ENCODE measurements around the gene PRKN. TPM values are rescaled to one million over a fixed set of nuclear protein-coding genes. Genes with fewer than 3 reads are reported as not detected.

PRKN gene
- total RNA-seq, 2 donors from 2014 or later = 3.3 to 4.8 TPM

DNA sequence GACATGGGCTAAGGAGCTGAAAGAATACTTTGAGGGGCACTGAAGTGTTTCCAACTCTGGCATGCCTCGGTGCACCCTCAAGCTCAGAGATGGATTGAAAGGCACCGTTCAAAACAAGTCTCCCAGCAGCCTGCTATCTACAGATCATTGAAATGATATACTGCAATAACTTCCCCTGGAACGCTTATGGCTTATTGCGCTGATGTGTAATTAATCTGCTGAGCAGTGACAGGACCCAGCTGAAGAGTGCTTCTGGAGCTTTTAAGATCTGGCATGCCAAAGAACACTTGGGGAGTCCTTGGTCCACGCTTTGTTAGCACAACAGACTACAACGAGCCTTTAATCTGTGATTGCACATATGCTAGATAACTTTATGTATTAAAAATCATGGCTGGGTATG lies 708.2 kb downstream of the PRKN start:
- TF ChIP-seq, protein P1, sequence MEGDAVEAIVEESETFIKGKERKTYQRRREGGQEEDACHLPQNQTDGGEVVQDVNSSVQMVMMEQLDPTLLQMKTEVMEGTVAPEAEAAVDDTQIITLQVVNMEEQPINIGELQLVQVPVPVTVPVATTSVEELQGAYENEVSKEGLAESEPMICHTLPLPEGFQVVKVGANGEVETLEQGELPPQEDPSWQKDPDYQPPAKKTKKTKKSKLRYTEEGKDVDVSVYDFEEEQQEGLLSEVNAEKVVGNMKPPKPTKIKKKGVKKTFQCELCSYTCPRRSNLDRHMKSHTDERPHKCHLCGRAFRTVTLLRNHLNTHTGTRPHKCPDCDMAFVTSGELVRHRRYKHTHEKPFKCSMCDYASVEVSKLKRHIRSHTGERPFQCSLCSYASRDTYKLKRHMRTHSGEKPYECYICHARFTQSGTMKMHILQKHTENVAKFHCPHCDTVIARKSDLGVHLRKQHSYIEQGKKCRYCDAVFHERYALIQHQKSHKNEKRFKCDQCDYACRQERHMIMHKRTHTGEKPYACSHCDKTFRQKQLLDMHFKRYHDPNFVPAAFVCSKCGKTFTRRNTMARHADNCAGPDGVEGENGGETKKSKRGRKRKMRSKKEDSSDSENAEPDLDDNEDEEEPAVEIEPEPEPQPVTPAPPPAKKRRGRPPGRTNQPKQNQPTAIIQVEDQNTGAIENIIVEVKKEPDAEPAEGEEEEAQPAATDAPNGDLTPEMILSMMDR (conservative IDR thresholded peaks at IDR 0.05) = no peak
- Histone ChIP-seq H3K9ac (ENCODE audit: extremely low read depth, low read length, poor library complexity, severe bottlenecking) (no peak overlapping the region), H3K36me3 (ENCODE audit: control insufficient read depth, insufficient read depth, low read length) (no peaks in the 10 kb centered on the region), H3K27ac (ENCODE audit: low read depth, low read length) (no peak overlapping the region), H3K4me1 (ENCODE audit: control insufficient read depth, insufficient read depth, low read length) (no peaks in the 10 kb centered on the region), H3K9me3 (ENCODE audit: control insufficient read depth, low read length) (no peaks in the 10 kb centered on the region), H3K4me3 (ENCODE audit: low read length) (no peak overlapping the region), H3K27me3 (ENCODE audit: control insufficient read depth, insufficient read depth, low read length, poor library complexity, severe bottlenecking) (no peaks in the 10 kb centered on the region)
- H3K27me3 Mint-ChIP-seq (ENCODE audit: insufficient read depth) = no peaks in the 10 kb centered on the region
- no peaks in the 10 kb centered on the region for H3K4me1 Mint-ChIP-seq
- no peaks in the 10 kb centered on the region for H3K36me3 Mint-ChIP-seq (ENCODE audit: low read depth)
- no peak for DNase-seq
- H3K4me3 Mint-ChIP-seq = no peak overlapping the region
- H3K27ac Mint-ChIP-seq = no peak overlapping the region
- H3K9me3 Mint-ChIP-seq = no peaks in the 10 kb centered on the region
- 76 to 88% methylated on average over 5 to 6 of the region's 6 CpGs for WGBS, 2 experiments (ENCODE audit: insufficient coverage in 1 of 2, insufficient read length in 1 of 2)

DNA sequence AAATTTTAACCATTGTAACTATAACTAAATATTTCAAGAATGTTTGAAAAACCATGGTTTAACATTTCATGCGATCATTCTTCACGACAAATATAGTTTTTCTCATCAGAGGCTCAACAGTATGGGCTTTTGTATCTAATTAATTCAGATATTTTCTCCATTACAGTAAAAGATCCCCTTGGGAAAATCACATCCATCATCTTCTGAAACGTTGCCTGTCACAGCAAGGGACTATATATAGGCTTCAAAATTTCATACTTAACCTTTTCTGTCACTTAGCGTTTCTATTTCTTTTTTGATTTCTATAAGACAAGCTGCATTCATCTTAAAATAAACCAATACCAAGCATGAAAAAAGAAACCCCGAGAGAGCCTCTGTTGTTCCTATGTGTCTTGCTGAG lies 710.0 kb downstream of the PRKN start:
- Histone ChIP-seq H3K27me3 (ENCODE audit: control insufficient read depth, insufficient read depth, low read length, poor library complexity, severe bottlenecking) (no peaks in the 10 kb centered on the region), H3K36me3 (ENCODE audit: control insufficient read depth, insufficient read depth, low read length) (no peaks in the 10 kb centered on the region), H3K9me3 (ENCODE audit: control insufficient read depth, low read length) (no peaks in the 10 kb centered on the region), H3K4me3 (ENCODE audit: low read length) (no peak overlapping the region), H3K9ac (ENCODE audit: extremely low read depth, low read length, poor library complexity, severe bottlenecking) (no peak overlapping the region), H3K4me1 (ENCODE audit: control insufficient read depth, insufficient read depth, low read length) (no peaks in the 10 kb centered on the region), H3K27ac (ENCODE audit: low read depth, low read length) (no peak overlapping the region)
- H3K27me3 Mint-ChIP-seq (ENCODE audit: insufficient read depth) = no peaks in the 10 kb centered on the region
- H3K4me3 Mint-ChIP-seq = no peak overlapping the region
- H3K4me1 Mint-ChIP-seq = no peaks in the 10 kb centered on the region
- 87 to 100% methylated on average over 3 to 5 of the region's 5 CpGs for WGBS, 2 experiments (ENCODE audit: insufficient coverage in 1 of 2, insufficient read length in 1 of 2)
- DNase-seq = no peak
- no peaks in the 10 kb centered on the region for H3K9me3 Mint-ChIP-seq
- no peaks in the 10 kb centered on the region for H3K36me3 Mint-ChIP-seq (ENCODE audit: low read depth)
- H3K27ac Mint-ChIP-seq = no peak overlapping the region
- TF ChIP-seq, protein P1 (conservative IDR thresholded peaks at IDR 0.05) = no peak

- Mint-ChIP-seq H3K27me3 (ENCODE audit: insufficient read depth) (no peaks in the 10 kb centered on the region), H3K36me3 (ENCODE audit: low read depth) (no peaks in the 10 kb centered on the region), H3K27ac (no peak overlapping the region), H3K4me1 (no peaks in the 10 kb centered on the region), H3K9me3 (no peaks in the 10 kb centered on the region), H3K4me3 (no peak overlapping the region)
- Histone ChIP-seq H3K9ac (ENCODE audit: extremely low read depth, low read length, poor library complexity, severe bottlenecking) (no peak overlapping the region), H3K36me3 (ENCODE audit: control insufficient read depth, insufficient read depth, low read length) (no peaks in the 10 kb centered on the region), H3K4me3 (ENCODE audit: low read length) (no peak overlapping the region), H3K27me3 (ENCODE audit: control insufficient read depth, insufficient read depth, low read length, poor library complexity, severe bottlenecking) (no peaks in the 10 kb centered on the region), H3K27ac (ENCODE audit: low read depth, low read length) (no peak overlapping the region), H3K4me1 (ENCODE audit: control insufficient read depth, insufficient read depth, low read length) (no peaks in the 10 kb centered on the region), H3K9me3 (ENCODE audit: control insufficient read depth, low read length) (no peaks in the 10 kb centered on the region)
- TF ChIP-seq, protein P1 (conservative IDR thresholded peaks at IDR 0.05) = no peak
- no peak for DNase-seq
- WGBS, 2 experiments (ENCODE audit: insufficient coverage in 1 of 2, insufficient read length in 1 of 2) = 85 to 88% methylated on average over 9 to 13 of the region's 13 CpGs
Observed at GRCh38 chr6:162014069-162014811, 713.3 kb downstream of the PRKN start.

Data from endodermal cell (in vitro differentiated cells).